K562 (cell line): ENCODE data around the gene LTA4H. TPM values are rescaled to one million over a fixed set of nuclear protein-coding genes. Genes with fewer than 3 reads are reported as not detected.

Source experiments
- ATAC-seq: fragments of 200-7000 bp; cut with Tn5 transposase; 3 replicates; pipeline ENCODE4 v1.9.1; 2020; ENCODE audit warnings: moderate library complexity
- BruUV-seq: library from RNA; stranded (reverse); fragments of 400-500 nt; replicated peaks from 2 replicates; lab custom pipeline; 2021; lab: Mats Ljungman, UMichigan
- CTCF ChIA-PET: fragments of 300-600 bp; formaldehyde crosslinking; extraction: SDS; loops from one replicate; lab custom pipeline; 2021; ENCODE audit warnings: low intra/inter-chr PET ratio; lab: Yijun Ruan, JAX
- POLR2A ChIA-PET: fragments of 300-600, 350-650 bp; sonication (Branson Sonifier 250); formaldehyde crosslinking; extraction: SDS; loops from one replicate; lab custom pipeline; 2021; ENCODE audit warnings: antibody characterized with exemption, inconsistent platforms; lab: Yijun Ruan, JAX
- DNase-seq, 4 experiments: peaks; one replicate each; pipeline versions ENCODE4 v3.0.0 to v3.0.0-alpha.2; 2011 to 2018; ENCODE audit warnings: low spot score in 3 of 4, mixed read lengths in 3 of 4; ENCODE audit errors: extremely low read depth in 1 of 4
- FAIRE-seq: peaks from 2 replicates; lab custom pipeline; 2011; peaks lifted over from hg19 to GRCh38; lab: Jason Lieb, UNC
- H2AFZ ChIP-seq: 2 replicates; pipeline ENCODE4 v1.6.0; 2011; ENCODE audit warnings: low read depth, low read length, control low read depth, inconsistent platforms
- H3K27ac ChIP-seq: fragments of 200-600 bp; 3 replicates; pipeline ENCODE4 v1.8.0; 2011; ENCODE audit warnings: low read depth, mild to moderate bottlenecking, control low read depth, inconsistent platforms, low read length, moderate library complexity, mixed read lengths; ENCODE audit errors: extremely low read depth
- H3K27me3 ChIP-seq, 2 experiments: fragments of 300-600 bp in 1 of 2; 2 replicates in 1 of 2; 3 replicates in 1 of 2; pipeline versions ENCODE4 v1.6.0 to v1.8.0; 2011; ENCODE audit warnings: inconsistent platforms in 2 of 2, low read length in 2 of 2, mild to moderate bottlenecking in 1 of 2, mixed read lengths in 1 of 2, moderate library complexity in 1 of 2; ENCODE audit not compliant: control insufficient read depth in 2 of 2, insufficient read depth in 2 of 2
- H3K36me3 ChIP-seq: fragments of 300-600 bp; 3 replicates; pipeline ENCODE4 v1.8.0; 2011; ENCODE audit warnings: mild to moderate bottlenecking, low read length, inconsistent platforms; ENCODE audit not compliant: control insufficient read depth, insufficient read depth
- H3K4me1 ChIP-seq, 2 experiments: fragments of 200-600 bp in 1 of 2; replicated peaks in 1 of 2; 2 replicates in 1 of 2; 3 replicates in 1 of 2; pipeline versions ENCODE4 v1.5.1 to v1.8.0; 2011; ENCODE audit warnings: inconsistent platforms in 2 of 2, low read length in 2 of 2, mild to moderate bottlenecking in 1 of 2, mixed read lengths in 1 of 2, moderate library complexity in 1 of 2; ENCODE audit not compliant: control insufficient read depth in 2 of 2, insufficient read depth in 2 of 2
- H3K4me2 ChIP-seq: 2 replicates; pipeline ENCODE4 v1.6.1; 2011; ENCODE audit warnings: low read length, control low read depth, inconsistent platforms, mixed read lengths; ENCODE audit not compliant: insufficient read depth
- H3K4me3 ChIP-seq: fragments of 200-600 bp; sonication (generic), shearing (Covaris generic); 2 replicates; pipeline ENCODE4 v1.5.1; 2016; ENCODE audit warnings: control low read depth, inconsistent platforms
- H3K79me2 ChIP-seq: fragments of 200-600 bp; 3 replicates; pipeline ENCODE4 v1.8.0; 2011; ENCODE audit warnings: low read length, inconsistent platforms; ENCODE audit not compliant: control insufficient read depth, insufficient read depth
- H3K9ac ChIP-seq, 2 experiments: 2 replicates each; pipeline versions ENCODE4 v1.6.0 to v1.6.1; 2011; ENCODE audit warnings: low read depth in 2 of 2, low read length in 2 of 2, control low read depth in 1 of 2, inconsistent platforms in 1 of 2, mild to moderate bottlenecking in 1 of 2, mixed read lengths in 1 of 2; ENCODE audit not compliant: insufficient read depth in 1 of 2
- H3K9me1 ChIP-seq: one replicate; pipeline ENCODE4 v1.6.0; 2011; ENCODE audit warnings: inconsistent platforms, mild to moderate bottlenecking, low read length, moderate library complexity; ENCODE audit not compliant: control insufficient read depth, insufficient read depth
- H3K9me3 ChIP-seq: replicated peaks from 2 replicates; pipeline ENCODE4 v1.5.1; 2011; ENCODE audit warnings: low read depth, low read length, inconsistent platforms; ENCODE audit not compliant: control insufficient read depth, insufficient read depth
- H4K20me1 ChIP-seq: replicated peaks from 2 replicates; pipeline ENCODE4 v1.6.1; 2011; ENCODE audit warnings: low read length, inconsistent platforms, mixed read lengths; ENCODE audit not compliant: control insufficient read depth, insufficient read depth
- BHLHE40 ChIP-seq: IDR thresholded peaks from 2 replicates; pipeline ENCODE4 v1.6.1; 2011; ENCODE audit warnings: low read length, improper control_type of control experiment
- DMBX1 ChIP-seq: fragments of 250-450 bp; sonication (Bioruptor Pico); IDR thresholded peaks from 2 replicates; pipeline ENCODE4 v1.8.0; 2022; ENCODE audit warnings: inconsistent platforms, mild to moderate bottlenecking, moderate library complexity, borderline replicate concordance
- EP400 ChIP-seq: fragments of 450-650 bp; IDR thresholded peaks from 2 replicates; pipeline ENCODE4 v1.6.1; 2017; ENCODE audit warnings: antibody characterized with exemption, mild to moderate bottlenecking, moderate library complexity
- ETS2 ChIP-seq: IDR thresholded peaks from 2 replicates; pipeline ENCODE4 v1.6.1; 2016; ENCODE audit warnings: borderline replicate concordance, missing genetic modification characterization, mild to moderate bottlenecking, moderate library complexity, missing compliant biosample characterization; ENCODE audit not compliant: poor library complexity, severe bottlenecking
- JUND ChIP-seq, 2 experiments: IDR thresholded peaks; 2 replicates in 1 of 2; 3 replicates in 1 of 2; pipeline ENCODE4 v1.6.1; 2011; ENCODE audit warnings: borderline replicate concordance in 2 of 2, low read depth in 2 of 2, low read length in 2 of 2, improper control_type of control experiment in 1 of 2, missing biosample characterization in 1 of 2, missing genetic modification characterization in 1 of 2, missing genetic modification reagents in 1 of 2
- NR2F6 ChIP-seq: fragments of 450-650 bp; formaldehyde crosslinking; IDR thresholded peaks from 2 replicates; pipeline ENCODE4 v1.4.0; 2020; ENCODE audit warnings: mild to moderate bottlenecking
- PYGO2 ChIP-seq: fragments of 450-650 bp; IDR thresholded peaks from 2 replicates; pipeline ENCODE4 v1.6.1; 2016; ENCODE audit warnings: mild to moderate bottlenecking, missing genetic modification characterization, moderate library complexity, missing compliant biosample characterization
- ZNF134 ChIP-seq: fragments of 250-450 bp; sonication (Bioruptor Pico); conservative IDR thresholded peaks from 2 replicates; pipeline ENCODE4 v1.4.0; 2020
- WGBS: fragments of 100-300 bp; shearing (Covaris generic); methylation state at CpG from one replicate; pipeline ENCODE4 v1.1.6; 2016; ENCODE audit warnings: low coverage, mixed read lengths; ENCODE audit not compliant: insufficient coverage; ENCODE audit errors: missing lambda C conversion rate; 5-methylcytosine and 5-hydroxymethylcytosine counted together
- in situ Hi-C: fragments of 300-500 bp; cut with MboI; formaldehyde crosslinking; loops from 4 replicates; pipeline ENCODE4 v1.15.0; 2018; ENCODE audit warnings: inconsistent platforms, mixed read lengths
- intact Hi-C: fragments of 100-400 bp; cut with micrococcal nuclease; formaldehyde crosslinking; loops from 2 replicates; pipeline ENCODE4 v1.14.2; 2022
- polyA plus RNA-seq, 8 experiments: library from polyadenylated mRNA; depleted of rRNA in 4 of 8; stranded (reverse) in 5 of 8; unstranded in 3 of 8; fragments of >200 nt; fragmentation: Nextera tagmentation in 2 of 8; fragmentation: Illumina TruSeq in 1 of 8; extraction: Ambion mirVana in 2 of 8; extraction: Trizol in 1 of 8; gene quantifications; 2 replicates each; pipeline versions ENCODE4 v1.2.1 to v1.2.3, GENCODE V29; 2011 to 2014; ENCODE audit warnings: inconsistent platforms in 1 of 8, missing spikeins in 1 of 8
- total RNA-seq, 7 experiments: library from RNA; depleted of rRNA in 6 of 7; stranded (reverse); fragments of >200 nt in 6 of 7; fragmentation: Illumina TruSeq in 2 of 7; extraction: Trizol in 2 of 7; gene quantifications; 2 replicates each; pipeline versions ENCODE4 v1.2.1 to v1.2.3, GENCODE V29; 2011 to 2021; ENCODE audit warnings: low replicate concordance in 1 of 7
- TF ChIP-seq, protein P1 (sequence below): fragments of 450-650 bp; conservative IDR thresholded peaks from 2 replicates; pipeline ENCODE4 v1.6.1; 2016; ENCODE audit warnings: missing genetic modification characterization, low read depth, mild to moderate bottlenecking, missing compliant biosample characterization, moderate library complexity

The LTA4H gene
- total and polyA plus RNA-seq, 9 of the 15 experiments (the other 6 are each of a cell fraction or from before 2014, with no cell fraction given): 25.2 to 58.1 (median 40.5) TPM

DNA sequence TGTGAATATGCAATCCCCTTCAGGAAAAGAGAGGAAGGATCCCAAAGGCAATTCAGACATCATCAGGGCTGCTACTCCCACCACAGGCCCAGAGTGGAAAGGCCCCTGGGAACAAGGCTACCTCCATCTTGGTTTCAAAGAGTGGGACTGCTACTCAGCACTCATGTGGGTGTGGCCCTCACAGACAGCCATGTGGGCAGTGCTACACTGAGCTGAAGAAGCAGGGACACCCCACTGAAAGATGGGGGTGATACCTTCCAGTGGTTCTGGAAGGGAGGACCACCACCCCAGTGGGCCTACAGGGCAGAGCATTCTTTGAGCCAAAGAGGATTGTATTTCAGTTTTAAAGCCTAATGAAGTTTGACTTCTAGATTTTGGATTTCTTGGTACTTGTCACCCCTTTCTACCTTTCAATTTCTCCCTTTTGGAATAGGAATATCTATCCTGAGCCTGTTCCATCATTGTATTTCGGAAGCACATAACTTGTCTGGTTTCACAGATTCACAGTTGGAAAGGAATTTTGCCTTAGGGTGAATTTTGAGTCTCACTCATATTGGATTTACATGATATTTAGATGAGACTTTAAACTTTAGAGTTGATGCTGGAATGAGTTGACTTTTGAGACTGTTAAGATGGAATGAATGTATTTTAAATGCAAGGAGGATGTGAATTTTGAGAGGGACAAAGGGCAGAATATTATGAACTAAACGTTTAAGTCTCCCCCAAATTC lies 16.5 kb upstream of the LTA4H start:
- Histone ChIP-seq H2AFZ (no peak overlapping the region), H3K36me3 (no peaks in the 10 kb centered on the region), H3K9me3 (no peaks in the 10 kb centered on the region), H4K20me1 (no peaks in the 10 kb centered on the region), H3K27me3 (no peaks in the 10 kb centered on the region), H3K4me3 (no peak overlapping the region), H3K9ac (no peak overlapping the region), H3K9me1 (no peaks in the 10 kb centered on the region), H3K27ac (no peak overlapping the region), H3K79me2 (no peaks in the 10 kb centered on the region), H3K4me1 (peaks cover 0 to 17% of the 10 kb centered on the region in 2 experiments; a peak in 4 of 5 replicates), H3K4me2 (no peak overlapping the region)
- BruUV-seq: no TSS peak
- ATAC-seq: no peak
- in situ Hi-C loops: no loop called here
- intact Hi-C loops: no loop called here
- DNase-seq: no peak
- no peak for TF ChIP-seq JUND (IDR thresholded peaks at IDR 0.05; ENCODE audit: borderline replicate concordance, low read depth, low read length)
- TF ChIP-seq JUND (tag; IDR thresholded peaks at IDR 0.05; ENCODE audit: borderline replicate concordance, low read depth, low read length): no peak
- TF ChIP-seq NR2F6 (CRISPR knock-in tag): no peak
- no peak for TF ChIP-seq ZNF134 (CRISPR knock-in tag)
- TF ChIP-seq BHLHE40: no peak
- no peak for TF ChIP-seq DMBX1 (CRISPR knock-in tag)
- TF ChIP-seq ETS2: no peak
- TF ChIP-seq PYGO2 (tag): no peak
- TF ChIP-seq, protein P1, sequence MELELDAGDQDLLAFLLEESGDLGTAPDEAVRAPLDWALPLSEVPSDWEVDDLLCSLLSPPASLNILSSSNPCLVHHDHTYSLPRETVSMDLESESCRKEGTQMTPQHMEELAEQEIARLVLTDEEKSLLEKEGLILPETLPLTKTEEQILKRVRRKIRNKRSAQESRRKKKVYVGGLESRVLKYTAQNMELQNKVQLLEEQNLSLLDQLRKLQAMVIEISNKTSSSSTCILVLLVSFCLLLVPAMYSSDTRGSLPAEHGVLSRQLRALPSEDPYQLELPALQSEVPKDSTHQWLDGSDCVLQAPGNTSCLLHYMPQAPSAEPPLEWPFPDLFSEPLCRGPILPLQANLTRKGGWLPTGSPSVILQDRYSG (tag): no peak
- no peak for TF ChIP-seq EP400
- ChIA-PET POLR2A (no interaction called here), CTCF (no interaction called here)
- no peak for FAIRE-seq
- 17% methylated on average over 2 of the region's 2 CpGs for WGBS
